ENCODE measurements around the gene HOXD9. TPM values are rescaled to one million over a fixed set of nuclear protein-coding genes. Genes with fewer than 3 reads are reported as not detected.

The HOXD9 gene
- polyA plus RNA-seq, 1 donor = 7.6 TPM

DNA sequence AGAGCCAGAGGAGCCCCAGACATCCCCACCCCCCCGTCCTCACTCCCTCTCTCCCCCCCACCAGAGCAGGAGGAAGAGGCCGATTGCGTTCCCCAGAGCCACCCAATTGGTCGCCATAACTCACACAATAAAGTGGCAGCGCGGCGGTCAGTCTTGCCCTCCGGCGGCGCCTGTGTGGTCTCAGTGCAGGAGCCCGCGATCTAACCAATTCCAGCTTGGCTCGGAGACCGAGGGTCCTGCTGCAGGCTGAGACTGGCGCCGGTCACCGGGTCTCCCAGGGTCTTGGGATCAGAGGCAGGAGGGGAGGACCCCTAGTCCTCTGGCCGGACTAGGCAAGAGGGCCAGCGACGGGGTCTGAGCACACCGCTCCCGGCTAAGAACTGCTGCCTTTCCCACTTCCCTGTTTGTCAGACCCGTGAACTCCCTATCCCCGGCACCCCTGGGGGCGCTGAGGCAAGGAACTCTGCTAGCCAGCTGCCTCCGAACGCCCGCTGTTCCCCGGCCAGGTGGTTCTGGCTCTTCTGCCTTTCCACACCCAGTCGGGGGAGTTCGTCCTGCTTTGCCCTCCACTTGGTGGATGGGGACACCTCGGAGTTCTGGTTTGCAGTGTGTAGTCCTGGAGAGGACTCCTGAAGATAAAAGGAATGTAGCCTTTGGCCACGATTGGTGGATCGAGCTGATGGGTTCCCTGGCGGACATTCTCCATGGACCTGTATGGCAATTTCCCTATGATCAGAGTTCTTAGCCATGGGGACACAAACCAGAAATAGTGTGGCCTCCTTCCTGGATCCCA, 24.0 kb upstream of the HOXD9 start:
- DNase-seq (ENCODE audit: low read depth) = no peak

DNA sequence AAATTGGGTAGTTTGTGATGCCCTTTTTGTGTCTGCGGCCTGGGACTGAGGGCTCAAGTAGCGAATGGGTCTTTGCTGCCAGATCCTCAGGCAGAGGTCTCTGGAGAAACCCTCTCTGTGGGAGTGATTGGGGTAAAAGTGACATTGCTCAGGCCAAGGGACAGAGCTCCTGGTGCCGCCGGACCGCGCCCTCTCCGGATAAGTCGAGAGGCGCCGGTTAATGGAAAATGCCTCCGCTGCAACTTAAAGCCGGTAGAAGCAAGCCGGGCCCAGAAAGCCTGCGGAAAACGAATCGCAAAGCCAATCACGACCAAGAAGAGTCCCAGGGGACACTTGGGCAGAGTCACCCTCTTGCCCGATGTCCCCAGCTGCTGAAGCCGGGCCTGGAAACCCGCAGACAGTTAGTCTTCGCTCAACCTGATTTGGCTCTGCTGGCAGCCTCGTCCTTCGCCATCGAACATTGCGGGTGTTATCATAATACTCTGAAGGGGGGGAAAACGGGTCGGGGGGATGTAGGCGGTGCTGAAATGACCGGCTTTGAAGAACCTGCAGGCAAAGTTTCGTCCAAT, 23.3 kb upstream of the HOXD9 start:
- no peak for DNase-seq (ENCODE audit: low read depth)

GRCh38 chr2:176099728-176100546, 22.6 kb upstream of the HOXD9 start, which contains the start of gene HOXD12:
HOXD12 (plus strand) TSS chr2:176099795; CDS start chr2:176099802, 7 bp downstream.
- DNase-seq (ENCODE audit: low read depth) = no peak

DNA sequence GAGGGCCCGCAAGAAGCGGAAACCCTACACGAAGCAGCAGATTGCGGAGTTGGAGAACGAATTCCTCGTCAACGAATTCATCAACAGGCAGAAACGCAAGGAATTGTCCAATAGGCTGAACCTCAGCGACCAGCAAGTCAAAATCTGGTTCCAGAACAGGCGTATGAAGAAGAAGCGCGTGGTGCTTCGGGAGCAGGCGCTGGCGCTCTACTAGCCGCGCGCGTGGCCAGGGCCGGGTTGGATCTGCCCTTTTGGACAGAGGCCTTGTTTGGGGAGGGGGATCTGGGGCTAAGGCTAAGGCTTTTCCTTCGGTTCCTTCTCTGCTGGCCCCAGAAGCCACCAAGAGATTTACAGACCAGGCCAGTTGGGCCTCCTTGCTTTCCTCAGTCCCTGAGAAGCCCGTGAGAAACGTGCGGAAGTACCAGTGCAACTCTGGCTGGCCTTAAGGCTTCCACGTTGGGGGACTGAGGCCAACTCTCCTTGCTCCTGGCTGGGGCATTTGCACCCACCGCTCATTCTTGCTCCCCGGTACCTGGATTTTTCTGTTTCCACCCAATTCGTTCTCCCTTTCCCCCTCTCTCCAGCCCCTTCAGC, 21.9 kb upstream of the HOXD9 start:
- no peak for DNase-seq (ENCODE audit: low read depth)

- no peak for DNase-seq (ENCODE audit: low read depth)
These were observed 21.2 kb upstream of the HOXD9 start for GRCh38 chr2:176101216-176101830.

- no peak for DNase-seq (ENCODE audit: low read depth)
These were observed 20.7 kb upstream of the HOXD9 start for GRCh38 chr2:176101842-176102241.

DNA sequence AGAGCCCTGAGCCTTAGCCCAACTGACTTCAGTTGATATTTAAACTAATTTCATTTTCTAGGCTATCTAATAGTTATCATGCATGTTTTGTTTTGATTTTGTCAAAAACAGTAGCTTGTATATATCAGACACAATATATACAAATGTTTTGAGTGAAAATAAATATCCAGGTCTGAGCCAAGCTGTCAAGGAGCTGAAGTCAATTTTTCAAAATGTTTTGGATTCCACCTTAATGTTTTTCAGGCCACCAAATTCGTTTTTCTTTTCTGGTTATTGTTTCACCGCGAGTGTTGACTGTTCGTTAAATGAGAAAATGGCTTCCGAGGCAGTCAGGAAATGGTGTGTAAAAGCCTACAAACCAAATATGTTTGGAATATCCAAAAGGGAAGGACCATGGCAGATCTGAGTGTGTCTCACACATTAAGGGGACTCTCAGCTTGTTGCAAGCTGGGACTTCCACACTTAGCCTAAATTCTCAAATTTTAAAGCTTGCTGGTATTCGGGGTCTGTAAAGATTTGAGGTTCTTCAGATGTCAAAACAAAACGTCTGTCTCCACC, 20.1 kb upstream of the HOXD9 start:
- DNase-seq (ENCODE audit: low read depth) = no peak

GRCh38 chr2:176103194-176103593, 19.3 kb upstream of the HOXD9 start:
- DNase-seq (ENCODE audit: low read depth) = no peak

GRCh38 chr2:176103742-176104315, 18.7 kb upstream of the HOXD9 start:
- no peak for DNase-seq (ENCODE audit: low read depth)

GRCh38 chr2:176104316-176105077, 18.0 kb upstream of the HOXD9 start:
- DNase-seq (ENCODE audit: low read depth) = no peak

- DNase-seq (ENCODE audit: low read depth) = no peak
These were observed 17.3 kb upstream of the HOXD9 start for GRCh38 chr2:176105078-176105729.

- DNase-seq (ENCODE audit: low read depth) = no peak
These were observed 16.6 kb upstream of the HOXD9 start for GRCh38 chr2:176105730-176106580.

DNA sequence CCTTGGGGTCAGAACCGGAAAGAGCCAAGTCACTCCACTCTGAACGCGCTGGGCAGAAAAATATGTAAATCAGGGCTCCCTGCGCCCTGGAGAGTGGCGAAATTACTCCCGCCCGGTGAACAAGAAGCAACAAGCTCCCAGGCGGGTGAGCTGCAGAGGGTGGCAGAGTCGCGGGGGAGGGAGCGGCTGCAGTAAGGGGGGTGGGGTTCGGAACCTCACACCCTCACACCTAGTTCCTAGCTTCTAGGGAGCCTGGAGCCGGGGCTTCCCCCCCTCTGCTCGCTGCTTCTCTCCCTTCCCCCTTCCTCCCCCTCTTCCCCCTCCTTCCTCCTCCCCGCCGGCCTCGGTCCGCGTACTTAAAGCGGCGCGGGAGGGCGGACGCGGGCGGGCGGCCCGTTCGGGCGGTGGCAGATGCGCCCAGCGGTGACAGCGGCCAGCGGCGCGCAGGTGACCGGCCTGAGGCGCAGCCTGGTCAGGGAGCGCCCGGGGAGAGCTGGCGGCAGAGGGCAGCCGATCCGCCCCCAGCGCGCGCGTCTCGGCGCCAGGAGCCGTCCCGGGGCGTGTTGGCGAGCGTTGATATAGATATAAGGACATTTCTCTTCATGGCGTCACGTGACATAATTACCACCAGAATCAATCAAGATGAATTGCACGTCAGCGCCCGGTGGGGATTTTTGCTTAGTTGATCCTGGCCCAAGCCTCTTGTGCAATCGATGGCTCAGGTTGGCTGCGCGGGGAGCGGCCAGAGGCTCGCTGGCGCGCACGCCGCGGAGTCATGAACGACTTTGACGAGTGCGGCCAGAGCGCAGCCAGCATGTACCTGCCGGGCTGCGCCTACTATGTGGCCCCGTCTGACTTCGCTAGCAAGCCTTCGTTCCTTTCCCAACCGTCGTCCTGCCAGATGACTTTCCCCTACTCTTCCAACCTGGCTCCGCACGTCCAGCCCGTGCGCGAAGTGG, 15.7 kb upstream of the HOXD9 start, which contains the start of gene HOXD11:
TSS of gene HOXD11 (plus strand) at position 700 of the 959 bp plus-strand sequence. CDS start at position 776, 76 bp downstream.
- DNase-seq (ENCODE audit: low read depth) = no peak

DNA sequence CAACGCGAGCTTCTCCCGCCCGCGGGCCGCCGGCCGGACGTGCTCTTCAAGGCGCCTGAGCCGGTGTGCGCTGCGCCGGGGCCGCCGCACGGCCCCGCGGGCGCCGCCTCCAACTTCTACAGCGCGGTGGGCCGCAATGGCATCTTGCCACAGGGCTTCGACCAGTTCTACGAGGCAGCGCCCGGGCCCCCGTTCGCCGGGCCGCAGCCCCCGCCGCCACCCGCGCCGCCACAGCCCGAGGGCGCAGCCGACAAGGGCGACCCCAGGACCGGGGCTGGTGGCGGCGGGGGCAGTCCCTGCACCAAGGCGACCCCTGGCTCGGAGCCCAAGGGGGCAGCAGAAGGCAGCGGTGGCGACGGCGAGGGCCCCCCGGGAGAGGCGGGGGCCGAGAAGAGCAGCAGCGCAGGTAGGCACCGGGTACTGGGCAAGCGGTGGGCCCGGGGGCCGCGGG, 14.8 kb upstream of the HOXD9 start:
- no peak for DNase-seq (ENCODE audit: low read depth)

DNA sequence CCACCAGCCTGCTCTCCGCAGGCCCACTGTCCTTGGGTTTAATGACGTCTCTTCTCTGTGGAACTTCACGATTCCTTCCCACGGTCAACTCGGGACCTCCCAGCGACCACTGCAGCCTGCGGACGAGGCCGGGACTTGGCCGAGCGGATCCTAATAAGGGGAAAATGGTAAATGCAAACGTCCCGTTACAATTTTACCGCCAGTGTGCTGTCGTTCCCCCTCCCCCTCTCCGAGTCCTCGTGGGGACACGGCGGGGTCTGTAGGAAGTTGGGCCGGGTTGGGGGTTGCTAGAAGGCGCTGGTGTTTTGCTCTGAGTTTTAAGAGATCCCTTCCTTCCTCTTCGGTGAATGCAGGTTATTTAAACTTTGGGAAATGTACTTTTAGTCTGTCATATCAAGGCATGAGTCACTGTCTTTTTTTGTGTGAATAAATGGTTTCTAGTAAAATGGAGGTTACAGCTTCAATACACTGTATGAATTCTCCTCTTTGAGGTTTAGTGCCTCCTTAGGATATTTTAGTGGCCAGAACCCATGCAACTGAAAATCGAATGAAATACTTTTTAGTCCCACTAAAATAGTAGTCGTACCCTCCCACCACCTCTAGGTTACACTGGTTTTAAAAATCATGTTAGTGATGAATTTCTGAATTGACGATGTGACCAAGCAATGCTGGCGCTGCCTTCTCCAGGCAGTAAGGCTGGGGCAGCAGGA, 13.2 kb upstream of the HOXD9 start:
- DNase-seq (ENCODE audit: low read depth) = no peak

- DNase-seq (ENCODE audit: low read depth) = no peak
These were observed 12.6 kb upstream of the HOXD9 start for GRCh38 chr2:176109946-176110345.

Measured in forelimb muscle (tissue), 1 donor.